ENCODE data around the gene KCNIP1.

The KCNIP1 gene

GRCh38 chr5:170582644-170583330, 79.0 kb downstream of the KCNIP1 start:
- TF ChIP-seq, protein P1, sequence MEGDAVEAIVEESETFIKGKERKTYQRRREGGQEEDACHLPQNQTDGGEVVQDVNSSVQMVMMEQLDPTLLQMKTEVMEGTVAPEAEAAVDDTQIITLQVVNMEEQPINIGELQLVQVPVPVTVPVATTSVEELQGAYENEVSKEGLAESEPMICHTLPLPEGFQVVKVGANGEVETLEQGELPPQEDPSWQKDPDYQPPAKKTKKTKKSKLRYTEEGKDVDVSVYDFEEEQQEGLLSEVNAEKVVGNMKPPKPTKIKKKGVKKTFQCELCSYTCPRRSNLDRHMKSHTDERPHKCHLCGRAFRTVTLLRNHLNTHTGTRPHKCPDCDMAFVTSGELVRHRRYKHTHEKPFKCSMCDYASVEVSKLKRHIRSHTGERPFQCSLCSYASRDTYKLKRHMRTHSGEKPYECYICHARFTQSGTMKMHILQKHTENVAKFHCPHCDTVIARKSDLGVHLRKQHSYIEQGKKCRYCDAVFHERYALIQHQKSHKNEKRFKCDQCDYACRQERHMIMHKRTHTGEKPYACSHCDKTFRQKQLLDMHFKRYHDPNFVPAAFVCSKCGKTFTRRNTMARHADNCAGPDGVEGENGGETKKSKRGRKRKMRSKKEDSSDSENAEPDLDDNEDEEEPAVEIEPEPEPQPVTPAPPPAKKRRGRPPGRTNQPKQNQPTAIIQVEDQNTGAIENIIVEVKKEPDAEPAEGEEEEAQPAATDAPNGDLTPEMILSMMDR (conservative IDR thresholded peaks at IDR 0.05; ENCODE audit: control insufficient read depth, insufficient read depth, low read depth, low read length), result no peak
- no peak for DNase-seq (ENCODE audit: low read depth)

DNA sequence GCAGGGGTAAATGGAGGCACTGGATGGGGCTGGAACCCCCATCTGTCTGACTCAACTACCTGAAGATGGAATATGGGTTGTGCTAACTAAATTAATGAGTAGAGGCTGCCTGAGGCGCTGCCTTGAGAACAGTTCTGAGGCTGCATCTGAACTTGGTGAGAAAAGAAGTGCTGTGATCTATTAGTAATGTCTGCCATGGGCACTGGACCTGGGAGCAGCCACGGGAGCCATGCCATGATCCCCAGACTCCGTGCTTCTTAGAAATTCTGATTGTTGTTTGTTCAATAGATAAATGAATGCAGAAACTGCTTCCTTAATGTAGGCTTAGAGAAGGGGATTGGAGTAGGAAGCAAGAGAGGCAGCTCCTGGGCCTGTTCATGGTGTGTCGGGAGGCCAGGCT, 80.2 kb downstream of the KCNIP1 start:
- no peak for DNase-seq (ENCODE audit: low read depth)
- TF ChIP-seq, protein P1 (conservative IDR thresholded peaks at IDR 0.05; ENCODE audit: control insufficient read depth, insufficient read depth, low read depth, low read length), result no peak

More at GRCh38 chr5:170582644-170583330, 79.0 kb downstream of the KCNIP1 start:
- H3K4me3 ChIP-seq (ENCODE audit: control insufficient read depth, low read depth, low read length), result no peak overlapping the region

DNA sequence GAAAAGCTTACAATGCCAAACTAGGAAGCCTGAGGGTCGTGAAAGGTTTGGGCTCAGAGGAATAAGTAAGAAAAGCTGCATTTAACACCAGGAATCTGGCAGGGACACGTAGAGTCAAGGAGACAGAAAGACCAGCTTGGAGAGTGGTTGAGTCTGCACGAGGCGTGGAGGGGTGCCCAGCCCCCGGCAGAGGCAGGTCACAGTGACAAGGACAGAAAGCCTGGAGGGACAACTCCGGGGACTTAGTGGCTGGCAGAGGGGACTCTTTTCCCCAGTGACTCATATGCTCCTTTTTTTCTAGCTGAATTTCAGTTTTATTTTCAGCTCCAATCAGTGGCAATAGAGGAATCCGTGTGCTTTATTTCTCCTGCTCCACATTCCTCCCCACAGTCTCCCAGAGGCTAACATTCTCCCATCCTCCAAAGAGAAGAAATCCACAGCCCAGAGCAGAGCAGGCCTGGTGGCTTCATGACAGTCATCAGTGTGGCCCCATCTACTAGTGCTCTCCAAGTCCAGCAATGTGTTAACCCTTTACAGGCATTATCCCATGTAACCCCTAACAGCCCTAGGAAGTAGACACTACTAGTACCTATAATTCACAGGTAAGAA, 80.7 kb downstream of the KCNIP1 start:
- DNase-seq (ENCODE audit: low read depth), result no peak
- H3K4me3 ChIP-seq (ENCODE audit: control insufficient read depth, low read depth, low read length), result no peak overlapping the region

More for the DNA sequence above, 80.2 kb downstream of the KCNIP1 start:
- H3K4me3 ChIP-seq (ENCODE audit: control insufficient read depth, low read depth, low read length), result no peak overlapping the region

GRCh38 chr5:170585273-170585948, 81.6 kb downstream of the KCNIP1 start:
- TF ChIP-seq, protein P1 (conservative IDR thresholded peaks at IDR 0.05; ENCODE audit: control insufficient read depth, insufficient read depth, low read depth, low read length), result no peak
- no peak overlapping the region for H3K4me3 ChIP-seq (ENCODE audit: control insufficient read depth, low read depth, low read length)
- no peak for DNase-seq (ENCODE audit: low read depth)

More for the DNA sequence above, 80.7 kb downstream of the KCNIP1 start:
- TF ChIP-seq, protein P1 (conservative IDR thresholded peaks at IDR 0.05; ENCODE audit: control insufficient read depth, insufficient read depth, low read depth, low read length), result no peak

DNA sequence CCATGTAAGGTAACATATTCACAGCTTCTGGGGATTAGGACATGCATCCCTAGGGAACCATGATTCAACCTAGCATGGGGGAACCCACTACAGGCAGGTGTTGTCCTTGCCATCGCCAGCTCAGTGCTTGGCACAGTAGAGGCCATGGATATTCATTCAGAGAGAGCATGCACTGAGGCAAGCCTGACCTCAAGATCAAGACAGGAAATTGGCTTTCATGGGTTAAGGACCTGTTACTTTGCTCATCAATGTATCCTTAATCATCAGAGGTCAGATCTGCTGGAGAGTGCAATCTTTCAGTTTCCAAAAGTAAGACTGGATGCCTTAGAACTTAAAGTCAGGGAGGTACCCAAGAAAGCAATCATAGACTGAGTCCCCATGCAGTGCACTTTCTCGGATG, 84.0 kb downstream of the KCNIP1 start:
- no peak for DNase-seq (ENCODE audit: low read depth)
- TF ChIP-seq, protein P1 (conservative IDR thresholded peaks at IDR 0.05; ENCODE audit: control insufficient read depth, insufficient read depth, low read depth, low read length), result no peak

GRCh38 chr5:170589643-170590042, 85.8 kb downstream of the KCNIP1 start:
- no peak for DNase-seq (ENCODE audit: low read depth)

More for the DNA sequence above, 84.0 kb downstream of the KCNIP1 start:
- no peak overlapping the region for H3K4me3 ChIP-seq (ENCODE audit: control insufficient read depth, low read depth, low read length)

More at GRCh38 chr5:170589643-170590042, 85.8 kb downstream of the KCNIP1 start:
- no peak overlapping the region for H3K4me3 ChIP-seq (ENCODE audit: control insufficient read depth, low read depth, low read length)
- TF ChIP-seq, protein P1 (conservative IDR thresholded peaks at IDR 0.05; ENCODE audit: control insufficient read depth, insufficient read depth, low read depth, low read length), result no peak
